Measurements from ENCODE around the gene DNAJB5. TPM values are rescaled to one million over a fixed set of nuclear protein-coding genes. Genes with fewer than 3 reads are reported as not detected.
A peak's percentile ranks its signal among the peaks of the same experiment; 100 is the strongest.

The DNAJB5 gene
- total and polyA plus RNA-seq, 5 donors from 2014 or later, result 0.42 to 2.7 (median 2.1) TPM

DNA sequence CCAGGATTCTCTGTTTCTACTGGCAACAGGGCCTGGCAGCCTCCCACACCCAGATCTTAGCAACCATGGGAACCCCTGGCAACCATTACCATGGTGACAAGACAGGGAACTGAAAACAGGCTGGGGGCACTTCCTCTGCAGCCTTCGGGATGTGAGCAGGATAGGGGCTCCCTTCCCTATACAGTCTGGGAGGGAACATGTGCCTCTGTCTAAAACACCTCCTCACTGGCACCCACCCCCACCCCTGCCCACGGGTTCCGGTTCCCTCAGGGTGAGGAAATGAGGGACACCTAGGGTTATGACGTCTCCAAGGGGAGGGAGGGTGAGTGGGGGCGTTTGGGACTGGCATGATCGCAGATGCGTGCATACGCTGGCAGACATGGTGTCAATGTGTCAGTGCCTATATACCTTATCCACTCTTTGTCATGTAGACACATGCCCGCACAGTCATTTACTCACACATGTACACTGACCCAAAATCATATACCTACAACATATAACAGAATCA is 3.0 kb upstream of the DNAJB5 start:
- Mint-ChIP-seq H3K36me3 (no peaks in the 10 kb centered on the region), H3K27me3 (no peaks in the 10 kb centered on the region), H3K27ac (peak overlapping the region in 1 of 3 donors; percentile 71), H3K9me3 (no peaks in the 10 kb centered on the region), H3K4me1 (peaks cover 11 to 75% (median 39%) of the 10 kb centered on the region in 4 donors), H3K4me3 (peak overlapping the region in 3 of 4 donors; percentile 9 to 44 (median 16))
- no peaks in the 10 kb centered on the region for H3K36me3 ChIP-seq (ENCODE audit: control insufficient read depth, insufficient read depth, low read length)
- DNase-seq (peak; percentile 46 to 57 (median 51)), ATAC-seq (ENCODE audit: low read depth in 2 of 2) (no peak)
- no peak overlapping the region for H3K4me3 ChIP-seq (ENCODE audit: low read depth, low read length)
- peak overlapping the region; percentile 63 for H3K27ac ChIP-seq (ENCODE audit: insufficient read depth, low read length, poor library complexity, severe bottlenecking)
- no peaks in the 10 kb centered on the region for H3K9me3 ChIP-seq (ENCODE audit: control insufficient read depth in 2 of 2, low read length in 2 of 2)
- no peaks in the 10 kb centered on the region for H3K27me3 ChIP-seq (ENCODE audit: control insufficient read depth, insufficient read depth, low read length)
- H3K4me1 ChIP-seq (ENCODE audit: control insufficient read depth, insufficient read depth, low read length, poor library complexity, severe bottlenecking), result peaks cover 52% of the 10 kb centered on the region

DNA sequence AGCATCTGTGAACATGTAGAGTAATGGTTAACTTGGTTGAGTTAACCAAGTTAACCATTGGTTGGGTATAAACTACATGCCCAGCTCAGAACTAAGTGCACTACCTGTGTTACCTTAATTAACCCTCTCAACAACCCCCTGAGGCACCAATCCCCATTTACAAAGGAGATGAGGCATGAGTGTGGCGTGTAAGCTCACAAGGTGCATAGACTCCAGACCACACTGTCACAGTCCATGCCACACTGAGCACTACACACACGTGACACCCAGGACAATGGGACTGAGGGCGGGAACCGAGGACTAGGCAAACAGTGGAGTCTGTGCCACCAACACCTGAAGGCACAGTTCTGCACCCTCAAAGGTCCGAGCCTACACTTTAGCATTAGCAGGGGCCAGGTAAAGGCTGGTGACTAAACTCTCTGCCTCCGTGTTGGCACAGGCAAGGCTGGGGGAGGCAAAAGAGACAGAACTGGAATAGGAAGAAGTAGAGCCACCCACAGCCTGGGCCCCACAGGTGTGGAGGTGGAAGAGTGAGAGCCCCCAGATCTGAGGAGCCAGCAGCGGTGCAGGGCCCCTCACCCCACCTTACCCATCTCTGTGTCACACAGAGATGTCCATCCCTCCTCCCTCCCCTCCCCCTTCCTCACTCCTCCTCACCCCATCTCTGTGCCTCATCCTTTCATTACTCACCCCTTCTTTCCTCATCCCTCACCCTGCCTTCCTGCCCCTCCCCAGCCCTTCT is 2.2 kb upstream of the DNAJB5 start:
- no peaks in the 10 kb centered on the region for H3K9me3 ChIP-seq (ENCODE audit: control insufficient read depth in 2 of 2, low read length in 2 of 2)
- H3K9me3 Mint-ChIP-seq, result no peaks in the 10 kb centered on the region
- peaks cover 11 to 75% (median 38%) of the 10 kb centered on the region in 4 donors for H3K4me1 Mint-ChIP-seq
- peaks cover 52% of the 10 kb centered on the region for H3K4me1 ChIP-seq (ENCODE audit: control insufficient read depth, insufficient read depth, low read length, poor library complexity, severe bottlenecking)
- no peaks in the 10 kb centered on the region for H3K27me3 Mint-ChIP-seq
- no peak for ATAC-seq (ENCODE audit: low read depth in 2 of 2)
- no peaks in the 10 kb centered on the region for H3K36me3 ChIP-seq (ENCODE audit: control insufficient read depth, insufficient read depth, low read length)
- peak overlapping the region; percentile 63 for H3K27ac ChIP-seq (ENCODE audit: insufficient read depth, low read length, poor library complexity, severe bottlenecking)
- H3K36me3 Mint-ChIP-seq, result no peaks in the 10 kb centered on the region
- H3K4me3 ChIP-seq (ENCODE audit: low read depth, low read length), result no peak overlapping the region
- peak overlapping the region; percentile 9 to 44 (median 30) for H3K4me3 Mint-ChIP-seq
- no peak for DNase-seq
- H3K27me3 ChIP-seq (ENCODE audit: control insufficient read depth, insufficient read depth, low read length), result no peaks in the 10 kb centered on the region
- H3K27ac Mint-ChIP-seq, result peak overlapping the region in 1 of 3 donors; percentile 71

DNA sequence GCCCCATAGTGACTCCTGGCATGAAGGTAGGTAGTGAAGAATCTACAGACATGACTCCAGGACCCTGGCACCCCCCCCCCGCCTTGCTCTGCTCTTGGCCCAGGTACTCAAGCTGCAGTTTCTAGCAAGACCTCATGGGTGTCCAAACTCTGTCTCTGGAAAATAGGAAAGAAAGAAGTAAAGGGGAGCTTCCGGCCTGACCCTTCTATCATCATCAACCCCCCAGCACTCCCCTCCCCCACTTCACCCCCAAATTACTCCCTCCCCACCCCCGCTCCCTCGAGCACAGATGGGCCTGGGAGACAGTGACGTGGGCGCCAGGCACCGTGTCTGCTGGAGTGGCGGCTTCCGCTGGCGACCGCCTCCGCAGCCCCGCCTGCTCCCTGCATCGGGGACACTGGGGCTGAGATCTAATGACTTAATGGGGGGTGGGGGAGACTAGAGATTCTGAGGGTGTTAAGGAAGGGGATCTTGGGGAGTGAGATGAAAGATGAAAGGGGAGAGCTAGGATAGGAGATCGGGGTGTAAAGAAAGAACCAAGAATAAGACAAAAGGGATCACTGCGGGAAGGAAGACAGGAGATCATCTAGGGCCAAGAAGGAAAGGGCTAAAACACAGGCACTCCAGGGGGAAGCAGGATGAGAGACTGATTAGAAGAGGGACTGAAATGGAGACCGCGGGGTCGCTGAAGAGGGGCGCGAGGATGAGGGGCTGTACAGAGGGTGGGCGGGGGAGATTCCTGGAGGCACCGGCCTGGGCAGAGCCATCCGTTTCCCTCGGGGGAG is 1.1 kb upstream of the DNAJB5 start:
- ATAC-seq (ENCODE audit: low read depth in 2 of 2) (no peak), DNase-seq (peak; percentile 25 to 54 (median 26))
- H3K27ac Mint-ChIP-seq, result peak overlapping the region in 2 of 3 donors; percentile 95 to 99
- peak overlapping the region; percentile 87 to 98 (median 98) for H3K4me3 Mint-ChIP-seq
- H3K9me3 Mint-ChIP-seq, result no peaks in the 10 kb centered on the region
- H3K4me1 Mint-ChIP-seq, result peaks cover under 1 to 68% (median 30%) of the 10 kb centered on the region in 4 donors
- peak overlapping the region; percentile 58 for H3K27ac ChIP-seq (ENCODE audit: insufficient read depth, low read length, poor library complexity, severe bottlenecking)
- H3K9me3 ChIP-seq (ENCODE audit: control insufficient read depth in 2 of 2, low read length in 2 of 2), result no peaks in the 10 kb centered on the region
- no peaks in the 10 kb centered on the region for H3K36me3 Mint-ChIP-seq
- no peaks in the 10 kb centered on the region for H3K27me3 Mint-ChIP-seq
- H3K4me1 ChIP-seq (ENCODE audit: control insufficient read depth, insufficient read depth, low read length, poor library complexity, severe bottlenecking), result peaks cover 47% of the 10 kb centered on the region
- H3K4me3 ChIP-seq (ENCODE audit: low read depth, low read length), result peak overlapping the region; percentile 92
- H3K27me3 ChIP-seq (ENCODE audit: control insufficient read depth, insufficient read depth, low read length), result no peaks in the 10 kb centered on the region
- no peaks in the 10 kb centered on the region for H3K36me3 ChIP-seq (ENCODE audit: control insufficient read depth, insufficient read depth, low read length)

DNA sequence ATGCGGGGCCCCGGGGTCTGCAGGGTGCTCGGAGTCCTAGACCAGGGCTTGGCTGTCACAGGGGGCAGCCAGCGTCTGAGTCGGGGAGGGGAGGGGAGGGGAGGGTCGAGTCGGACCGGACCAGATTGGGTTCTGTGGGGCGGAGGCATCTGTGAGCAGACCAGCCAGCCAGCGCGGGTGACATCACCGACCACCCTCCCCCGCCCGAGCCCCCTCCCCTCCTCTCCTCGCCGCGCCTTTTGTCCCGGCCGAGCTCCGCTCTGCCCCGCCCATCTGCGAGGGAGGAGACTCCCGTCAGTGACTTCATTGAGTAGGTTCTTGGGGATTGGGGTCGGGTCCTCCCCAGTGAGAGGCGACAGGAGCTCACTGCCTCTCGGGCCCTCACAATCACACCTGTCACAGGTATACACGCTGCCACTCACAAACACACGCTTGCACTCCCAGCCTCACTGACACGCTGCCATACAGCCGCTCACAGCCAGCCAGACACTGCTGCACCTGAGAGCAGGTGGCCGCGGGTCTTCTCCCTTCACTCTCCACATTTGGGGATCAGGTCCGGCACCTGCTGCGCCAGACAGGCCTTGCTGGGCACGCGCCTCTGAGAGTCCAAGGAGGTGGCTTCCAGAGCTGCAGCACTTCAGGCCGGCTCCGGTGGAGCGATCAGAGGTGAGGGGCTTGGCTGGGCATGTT is 546 bp downstream of the DNAJB5 start:
- Histone ChIP-seq H3K9me3 (ENCODE audit: control insufficient read depth in 2 of 2, low read length in 2 of 2) (no peaks in the 10 kb centered on the region), H3K27ac (ENCODE audit: insufficient read depth, low read length, poor library complexity, severe bottlenecking) (no peak overlapping the region), H3K36me3 (ENCODE audit: control insufficient read depth, insufficient read depth, low read length) (no peaks in the 10 kb centered on the region), H3K4me1 (ENCODE audit: control insufficient read depth, insufficient read depth, low read length, poor library complexity, severe bottlenecking) (peaks cover 41% of the 10 kb centered on the region), H3K4me3 (ENCODE audit: low read depth, low read length) (peak overlapping the region; percentile 26), H3K27me3 (ENCODE audit: control insufficient read depth, insufficient read depth, low read length) (no peaks in the 10 kb centered on the region)
- DNase-seq, result peak; percentile 19 to 53 (median 34)
- ATAC-seq (ENCODE audit: low read depth in 2 of 2), result no peak
- Mint-ChIP-seq H3K27me3 (no peaks in the 10 kb centered on the region), H3K9me3 (no peaks in the 10 kb centered on the region), H3K4me1 (peaks cover 0 to 55% (median 28%) of the 10 kb centered on the region in 4 donors), H3K27ac (no peak overlapping the region), H3K36me3 (no peaks in the 10 kb centered on the region), H3K4me3 (peak overlapping the region; percentile 76 to 92 (median 86))

DNA sequence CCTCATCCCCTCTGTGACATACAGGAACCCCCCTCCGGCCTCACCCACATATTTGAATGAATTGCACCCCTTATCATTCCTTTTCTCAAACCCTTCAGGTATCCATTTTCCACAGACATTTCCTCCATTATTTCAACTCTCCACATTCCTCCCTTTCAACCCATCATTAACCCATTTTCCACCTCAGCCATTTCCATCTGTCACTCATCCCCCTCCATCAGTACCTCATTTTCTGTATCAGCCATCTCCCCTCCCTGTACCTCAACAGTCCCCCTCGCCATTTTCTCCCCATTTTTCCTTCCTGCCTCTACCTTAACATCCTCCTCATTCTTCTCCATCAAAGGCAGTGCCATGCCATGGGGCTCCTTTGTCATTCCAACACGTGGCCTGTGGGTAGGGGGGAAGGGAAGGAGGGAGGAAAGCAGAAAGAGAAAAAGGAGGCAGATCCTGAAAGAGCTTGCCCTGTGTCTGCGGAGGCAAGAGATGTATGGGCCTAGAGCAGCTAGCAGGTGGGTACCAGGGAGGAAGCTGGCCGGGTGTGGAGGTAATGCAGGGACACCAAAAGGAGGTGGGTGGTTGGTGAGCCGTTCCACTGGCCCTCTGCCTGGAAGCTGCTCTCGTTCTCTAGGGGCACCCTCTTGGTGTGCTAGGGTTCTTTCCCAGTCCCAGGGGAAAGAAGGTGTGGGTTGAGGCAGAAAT is 1.5 kb downstream of the DNAJB5 start:
- Mint-ChIP-seq H3K27me3 (no peaks in the 10 kb centered on the region), H3K4me3 (peak overlapping the region; percentile 76 to 92 (median 86)), H3K9me3 (no peaks in the 10 kb centered on the region), H3K36me3 (no peaks in the 10 kb centered on the region), H3K27ac (peak overlapping the region in 1 of 3 donors; percentile 96), H3K4me1 (peaks cover 0 to 45% (median 20%) of the 10 kb centered on the region in 4 donors)
- Histone ChIP-seq H3K27ac (ENCODE audit: insufficient read depth, low read length, poor library complexity, severe bottlenecking) (no peak overlapping the region), H3K4me1 (ENCODE audit: control insufficient read depth, insufficient read depth, low read length, poor library complexity, severe bottlenecking) (peaks cover 41% of the 10 kb centered on the region), H3K27me3 (ENCODE audit: control insufficient read depth, insufficient read depth, low read length) (no peaks in the 10 kb centered on the region), H3K36me3 (ENCODE audit: control insufficient read depth, insufficient read depth, low read length) (no peaks in the 10 kb centered on the region), H3K9me3 (ENCODE audit: control insufficient read depth in 2 of 2, low read length in 2 of 2) (no peaks in the 10 kb centered on the region), H3K4me3 (ENCODE audit: low read depth, low read length) (no peak overlapping the region)
- no peak for ATAC-seq (ENCODE audit: low read depth in 2 of 2)
- DNase-seq, result no peak

DNA sequence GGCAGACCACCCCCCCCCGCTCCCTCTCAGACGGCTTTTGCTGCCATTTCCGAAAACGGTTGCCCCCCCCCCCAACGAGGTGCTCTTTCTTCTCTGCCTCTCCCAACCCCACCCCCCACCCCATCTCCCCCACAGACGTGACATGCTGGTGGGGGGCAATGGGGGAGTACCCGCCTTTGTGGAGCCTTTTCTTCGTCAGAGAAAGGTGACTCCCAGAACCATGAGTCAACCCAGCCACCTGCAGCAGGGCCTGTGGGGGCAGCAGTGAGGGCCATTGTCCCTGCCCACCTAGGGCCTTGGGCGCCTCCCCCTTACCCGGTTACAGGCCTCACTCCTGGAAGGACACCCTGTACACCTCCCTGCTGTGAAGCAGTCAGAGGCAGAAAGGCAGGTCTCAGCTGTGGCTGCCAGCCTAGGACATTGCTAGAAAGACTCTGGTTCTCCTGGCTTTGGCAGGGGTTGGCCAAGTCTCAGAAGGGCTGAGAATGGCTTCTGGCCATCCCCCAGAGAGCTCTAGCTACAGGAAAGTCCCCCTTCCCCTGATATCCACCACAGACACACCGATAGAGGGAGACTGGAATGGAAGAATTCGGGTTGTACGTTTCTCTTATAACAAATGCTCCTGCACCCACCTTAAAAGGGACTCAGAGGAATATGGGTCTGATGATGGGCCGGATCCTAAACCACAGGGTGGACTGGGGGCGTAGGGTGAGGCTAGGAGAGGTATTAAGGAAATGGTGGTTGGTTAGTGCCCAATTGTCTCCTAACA is 2.2 kb downstream of the DNAJB5 start:
- ATAC-seq (ENCODE audit: low read depth in 2 of 2) (no peak), DNase-seq (no peak)
- H3K36me3 Mint-ChIP-seq, result peaks cover 1% of the 10 kb centered on the region
- Histone ChIP-seq H3K27ac (ENCODE audit: insufficient read depth, low read length, poor library complexity, severe bottlenecking) (no peak overlapping the region), H3K27me3 (ENCODE audit: control insufficient read depth, insufficient read depth, low read length) (no peaks in the 10 kb centered on the region), H3K4me1 (ENCODE audit: control insufficient read depth, insufficient read depth, low read length, poor library complexity, severe bottlenecking) (peaks cover 35% of the 10 kb centered on the region), H3K9me3 (ENCODE audit: control insufficient read depth in 2 of 2, low read length in 2 of 2) (no peaks in the 10 kb centered on the region), H3K4me3 (ENCODE audit: low read depth, low read length) (no peak overlapping the region), H3K36me3 (ENCODE audit: control insufficient read depth, insufficient read depth, low read length) (peaks cover 4% of the 10 kb centered on the region)
- peaks cover 0 to 38% (median 18%) of the 10 kb centered on the region in 4 donors for H3K4me1 Mint-ChIP-seq
- no peaks in the 10 kb centered on the region for H3K9me3 Mint-ChIP-seq
- H3K27me3 Mint-ChIP-seq, result no peaks in the 10 kb centered on the region
- H3K4me3 Mint-ChIP-seq, result peak overlapping the region in 3 of 4 donors; percentile 26 to 81 (median 49)
- peak overlapping the region in 2 of 3 donors; percentile 44 to 51 for H3K27ac Mint-ChIP-seq

All from CD4-positive, CD25-positive, alpha-beta regulatory T cell (primary cell).